Stimulated activated CD4-positive, alpha-beta T cell treated with anti-CD3 and anti-CD28 coated beads, TNF-alpha, amount 100 ng/mL, for 4 hours (primary cell): ENCODE data around the gene STX1B.

Source experiments
- DNase-seq, 3 experiments: peaks; one replicate each; pipeline ENCODE4 v3.0.0-alpha.2; 2020; ENCODE audit warnings: low read depth in 3 of 3

Gene STX1B

DNA sequence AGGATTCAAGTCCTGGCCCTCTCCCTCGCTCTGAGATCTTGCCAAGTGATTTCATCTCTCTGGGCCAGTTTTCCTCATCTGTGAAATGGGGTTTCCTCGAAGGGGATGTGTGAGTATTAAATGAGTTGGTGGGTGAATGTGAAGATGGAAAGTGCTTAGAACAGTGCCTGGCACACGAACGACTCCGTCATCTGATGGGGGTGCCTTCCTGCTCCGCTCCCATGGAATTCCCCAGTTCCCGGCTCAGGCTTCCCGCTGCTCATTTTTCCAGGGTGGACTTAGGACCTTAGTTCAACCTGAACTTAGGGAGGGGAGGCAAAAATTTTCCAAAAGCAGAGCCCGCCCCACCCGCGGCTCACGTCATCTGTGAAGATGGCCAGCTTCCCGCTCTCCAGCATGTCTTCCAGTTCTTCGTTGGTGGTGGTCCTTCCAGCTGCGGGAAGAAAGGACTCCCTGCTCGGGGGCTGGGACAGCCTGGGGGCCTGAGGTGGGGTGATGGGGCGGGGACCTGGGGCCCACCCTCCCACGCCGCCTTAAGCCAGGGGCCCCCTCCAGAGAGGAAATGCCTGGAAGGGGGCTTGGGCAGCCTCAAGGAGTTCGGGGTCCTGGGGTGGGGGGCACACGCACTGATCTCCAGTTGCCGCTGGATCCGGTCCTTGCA is 14.0 kb downstream of the STX1B start:
- DNase-seq, result no peak

DNA sequence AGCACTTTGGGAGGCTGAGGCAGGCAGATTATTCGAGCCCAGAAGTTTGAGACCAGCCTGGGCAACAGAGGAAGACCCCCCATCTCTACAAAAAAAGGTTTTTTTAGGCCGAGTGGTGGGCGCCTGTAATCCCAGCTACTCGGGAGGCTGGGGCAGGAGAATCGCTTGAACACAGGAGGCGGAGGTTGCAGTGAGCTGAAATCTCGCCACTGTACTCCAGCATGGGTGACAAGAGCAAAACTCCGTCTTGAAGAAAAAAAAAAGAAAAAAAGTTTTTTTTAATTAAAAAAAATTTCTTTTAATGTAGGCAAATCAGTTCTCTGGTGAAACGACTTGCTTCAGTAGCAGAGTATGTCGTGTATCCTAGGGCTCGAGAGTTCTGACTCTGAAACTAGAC is 14.5 kb downstream of the STX1B start:
- no peak for DNase-seq

DNA sequence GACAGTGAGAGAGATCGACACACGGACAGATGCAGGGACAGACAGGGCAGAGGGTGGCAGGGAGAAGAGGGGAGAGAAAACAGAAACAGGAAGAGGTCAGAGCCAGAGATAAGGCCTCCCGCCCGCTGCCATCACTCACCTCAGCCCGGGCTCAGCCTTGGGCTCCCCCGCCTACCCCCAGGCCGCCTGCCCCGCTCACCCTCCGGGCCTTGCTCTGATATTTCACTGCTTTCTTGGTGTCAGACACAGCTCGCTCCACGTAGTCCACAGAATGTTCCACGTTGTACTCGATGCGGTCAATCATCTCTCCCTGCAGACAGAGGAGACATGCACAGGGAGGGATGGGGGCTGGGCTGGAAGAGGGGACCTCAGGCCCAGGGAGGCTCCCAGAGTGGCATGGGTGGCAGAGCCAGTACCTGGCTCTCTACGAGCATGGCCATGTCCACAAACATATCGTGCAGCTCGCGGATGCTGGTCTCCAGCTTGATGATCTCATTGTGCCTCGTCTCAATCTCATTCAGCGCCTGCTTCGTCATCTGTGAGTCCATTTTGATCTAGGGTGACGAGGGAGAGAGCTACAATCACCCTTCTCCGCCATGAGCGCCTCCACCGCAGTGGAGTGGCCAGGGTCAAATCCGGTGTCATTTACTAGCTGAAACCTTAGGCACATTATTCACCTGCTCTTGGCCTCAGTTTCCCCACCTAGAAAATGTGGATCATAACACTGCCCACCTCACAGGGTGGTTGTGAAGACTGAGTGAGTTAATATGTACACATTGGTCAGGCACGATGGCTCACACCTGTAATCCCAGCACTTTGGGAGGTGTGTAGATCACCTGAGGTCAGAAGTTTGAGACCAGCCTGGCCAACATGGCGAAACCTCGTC is 17.3 kb downstream of the STX1B start:
- DNase-seq, result no peak

DNA sequence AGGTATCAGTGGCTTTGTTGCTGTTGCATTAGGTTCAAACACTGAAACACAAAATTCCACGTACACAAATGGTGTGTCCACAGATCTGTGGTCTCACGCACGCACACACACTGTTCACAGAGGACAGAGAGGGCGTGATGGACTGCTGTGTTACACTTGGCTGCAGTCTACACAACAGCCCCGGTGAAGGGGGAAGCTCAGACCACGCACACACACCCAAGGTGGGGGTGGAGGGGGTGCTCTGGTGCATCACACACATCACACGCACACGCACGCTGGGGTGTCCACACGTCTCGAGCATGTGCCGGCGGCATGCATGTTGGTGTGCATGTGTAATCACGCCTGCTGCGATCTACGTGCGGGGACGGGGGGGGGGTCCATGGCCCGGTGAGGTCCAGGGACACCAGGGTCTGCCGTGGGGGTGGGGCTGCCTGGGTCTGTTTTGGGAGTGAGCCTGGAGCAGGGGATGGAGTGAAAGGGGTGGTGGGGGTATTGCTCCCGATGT is 18.1 kb downstream of the STX1B start:
- DNase-seq, result no peak

GRCh38 chr16:30991052-30991451 is 19.4 kb downstream of the STX1B start:
- no peak for DNase-seq

DNA sequence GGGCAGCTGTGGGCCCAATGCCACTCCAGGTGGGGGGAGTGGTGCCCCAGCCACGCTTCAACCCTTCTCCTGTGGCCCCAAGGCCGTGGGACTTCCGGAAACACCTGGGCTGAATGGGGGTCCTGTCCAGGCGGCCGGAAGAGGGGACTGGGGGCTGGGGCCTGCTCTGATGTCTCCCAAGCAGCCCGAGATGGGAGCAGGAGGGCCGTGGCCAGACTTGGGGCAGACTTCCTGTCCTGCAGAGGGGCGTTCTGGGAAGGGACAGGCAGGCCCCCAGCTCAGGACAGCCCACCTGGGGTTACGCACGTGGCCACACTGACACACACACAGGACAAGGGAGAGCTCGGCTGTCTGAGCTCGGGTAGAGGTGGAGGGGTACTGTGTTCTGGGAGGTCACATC is 20.3 kb downstream of the STX1B start:
- no peak for DNase-seq

- DNase-seq, result no peak
Observed at GRCh38 chr16:30989469-30990047, 20.9 kb downstream of the STX1B start.

DNA sequence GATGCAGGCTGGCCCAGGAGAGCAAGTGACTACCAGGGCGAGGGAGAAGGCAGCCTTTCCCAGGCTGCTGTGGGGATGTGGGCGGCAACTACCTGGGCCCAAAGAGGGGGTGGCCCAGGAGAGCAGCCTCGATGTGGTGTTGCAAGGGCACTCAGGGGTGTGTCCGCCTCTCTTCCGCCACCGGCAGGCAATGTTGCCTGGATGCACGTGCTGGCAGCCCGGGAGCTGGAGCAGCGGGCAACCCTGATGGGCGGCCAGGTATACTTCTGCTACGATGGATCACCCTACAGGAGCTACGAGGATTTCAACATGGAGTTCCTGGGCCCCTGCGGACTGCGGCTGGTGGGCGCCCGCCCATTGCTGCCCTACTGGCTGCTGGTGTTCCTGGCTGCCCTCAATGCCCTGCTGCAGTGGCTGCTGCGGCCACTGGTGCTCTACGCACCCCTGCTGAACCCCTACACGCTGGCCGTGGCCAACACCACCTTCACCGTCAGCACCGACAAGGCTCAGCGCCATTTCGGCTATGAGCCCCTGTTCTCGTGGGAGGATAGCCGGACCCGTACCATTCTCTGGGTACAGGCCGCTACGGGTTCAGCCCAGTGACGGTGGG is 22.8 kb downstream of the STX1B start:
- DNase-seq, result no peak

- no peak for DNase-seq
Observed at GRCh38 chr16:30986129-30986991, 24.1 kb downstream of the STX1B start.

DNA sequence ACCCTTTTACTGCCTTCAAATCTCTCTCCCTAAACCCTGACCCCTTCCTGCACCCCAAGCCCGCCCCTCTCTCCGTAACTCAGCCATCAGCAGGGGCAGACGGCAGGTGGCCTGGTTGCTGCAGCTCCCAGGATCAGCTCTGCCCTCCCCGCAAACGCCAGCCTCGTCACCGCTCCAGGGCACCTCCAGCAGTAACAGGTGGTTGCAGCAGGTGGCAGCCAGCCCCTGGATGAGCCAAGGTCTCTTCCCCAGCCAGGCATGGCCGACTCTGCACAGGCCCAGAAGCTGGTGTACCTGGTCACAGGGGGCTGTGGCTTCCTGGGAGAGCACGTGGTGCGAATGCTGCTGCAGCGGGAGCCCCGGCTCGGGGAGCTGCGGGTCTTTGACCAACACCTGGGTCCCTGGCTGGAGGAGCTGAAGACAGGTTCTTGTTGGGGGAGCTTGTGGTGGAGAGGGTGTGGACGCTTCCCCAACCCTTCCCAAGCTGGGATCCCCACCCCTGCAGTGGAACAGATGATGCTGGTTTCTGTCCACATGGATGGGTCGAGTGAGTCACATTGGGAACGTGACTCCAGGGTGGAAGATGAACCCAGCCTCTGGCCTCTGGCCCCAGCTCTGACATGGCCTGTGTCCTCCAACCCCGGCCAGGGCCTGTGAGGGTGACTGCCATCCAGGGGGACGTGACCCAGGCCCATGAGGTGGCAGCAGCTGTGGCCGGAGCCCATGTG is 24.9 kb downstream of the STX1B start:
- no peak for DNase-seq

DNA sequence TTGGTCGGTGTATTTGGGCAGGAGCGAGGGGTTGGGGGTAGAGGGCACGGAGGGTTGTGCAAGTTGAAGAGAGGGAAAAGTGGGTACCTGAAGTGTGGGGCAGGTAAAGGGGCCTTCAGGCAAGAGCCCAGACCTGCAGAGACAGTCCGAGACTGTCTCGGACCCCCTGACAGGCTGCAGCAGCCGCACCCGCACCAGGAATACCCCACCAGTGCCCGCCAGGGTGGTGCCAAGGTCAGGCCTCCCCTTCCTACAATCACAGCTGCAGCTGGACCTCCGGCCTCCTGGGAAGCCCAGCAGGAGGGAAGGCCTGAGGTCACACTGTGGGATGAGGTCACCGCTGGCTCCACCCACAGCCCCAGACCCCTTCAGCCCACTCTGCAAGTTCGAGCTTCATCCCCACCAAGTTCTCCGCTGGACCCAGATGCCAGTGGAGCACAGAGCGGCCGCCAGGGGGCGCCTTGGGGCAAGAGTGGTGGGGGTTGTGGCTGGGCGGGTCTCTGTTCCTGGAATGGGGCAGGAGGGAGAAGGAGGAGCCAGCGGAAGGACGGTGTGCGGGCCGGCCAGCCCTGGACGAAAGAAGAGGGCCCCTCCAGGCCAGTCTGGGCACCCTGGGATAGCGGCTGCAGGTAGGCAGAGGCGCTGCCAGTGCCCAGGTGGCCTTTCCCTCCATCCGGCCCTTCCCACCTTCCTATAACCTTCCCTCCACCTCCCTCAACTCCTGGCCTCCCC is 25.6 kb downstream of the STX1B start, which contains the start of gene HSD3B7:
Gene HSD3B7 (plus strand): TSS at position 539 of the 732 bp plus-strand sequence. CDS start 452 bp downstream, outside the sequence.
- peak; percentile 57 to 82 (median 74) for DNase-seq

GRCh38 chr16:30983898-30984610 is 26.4 kb downstream of the STX1B start:
- DNase-seq, result no peak

DNA sequence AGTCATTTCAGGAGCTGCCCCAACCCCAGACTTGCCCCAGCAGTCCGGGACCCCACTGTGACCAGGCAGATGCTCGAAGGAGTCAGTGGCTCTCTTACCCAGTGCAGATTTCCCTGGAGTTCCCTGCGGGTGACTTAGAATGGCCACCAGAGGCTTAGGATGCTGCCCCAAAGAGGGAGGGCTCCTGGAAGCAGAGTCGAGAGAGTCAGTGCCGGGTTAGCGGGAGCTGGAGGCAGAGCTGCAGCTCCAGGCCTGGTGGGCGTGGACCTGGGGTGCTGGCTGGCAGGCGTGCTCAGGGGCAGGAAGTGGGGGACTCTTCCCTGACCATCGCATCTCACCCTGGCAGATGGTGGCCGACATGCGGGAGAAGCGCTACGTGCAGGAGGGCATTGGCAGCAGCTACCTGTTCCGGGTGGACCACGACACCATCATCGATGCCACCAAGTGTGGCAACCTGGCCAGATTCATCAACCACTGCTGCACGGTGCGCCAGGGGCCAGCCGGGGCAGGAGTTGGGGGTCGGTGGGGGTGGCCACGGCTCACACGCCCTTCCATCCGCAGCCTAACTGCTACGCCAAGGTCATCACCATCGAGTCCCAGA is 27.0 kb downstream of the STX1B start:
- no peak for DNase-seq

DNA sequence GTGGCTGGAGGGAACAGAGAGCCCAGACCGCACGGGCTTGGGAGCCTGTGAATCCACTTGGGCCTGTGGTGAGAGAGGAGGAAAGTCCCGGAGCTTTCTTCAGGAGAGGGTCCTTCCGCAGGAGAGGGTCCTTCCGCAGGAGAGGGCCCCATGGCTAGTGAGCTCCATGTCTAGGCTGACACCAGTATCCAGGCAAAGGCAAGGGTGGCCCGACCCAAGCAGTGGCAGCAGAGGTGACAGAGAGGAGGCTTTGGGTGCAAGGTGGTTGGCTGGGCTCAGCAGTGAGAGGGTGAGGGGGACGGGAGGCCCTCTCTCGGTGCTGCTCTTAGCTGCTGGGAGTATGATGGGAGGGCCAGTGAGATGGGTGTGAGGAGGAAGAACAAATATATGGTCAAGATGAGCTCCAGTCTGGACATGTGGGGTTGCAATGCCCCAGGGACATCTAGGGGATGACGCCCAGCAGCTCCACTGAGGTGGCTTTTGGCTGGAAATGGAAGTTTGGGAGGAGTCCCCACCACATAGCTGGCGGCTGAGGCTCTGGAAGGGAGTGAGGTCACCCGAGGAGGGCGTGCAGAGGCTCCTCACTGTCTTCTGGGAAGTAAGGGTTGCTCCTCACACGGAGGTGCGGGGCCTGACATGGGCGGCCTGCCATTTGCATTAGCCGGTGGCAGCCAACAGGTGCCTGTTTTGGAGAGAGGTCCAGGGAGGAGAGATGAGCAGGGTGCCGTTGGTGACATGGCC is 27.7 kb downstream of the STX1B start:
- no peak for DNase-seq

DNA sequence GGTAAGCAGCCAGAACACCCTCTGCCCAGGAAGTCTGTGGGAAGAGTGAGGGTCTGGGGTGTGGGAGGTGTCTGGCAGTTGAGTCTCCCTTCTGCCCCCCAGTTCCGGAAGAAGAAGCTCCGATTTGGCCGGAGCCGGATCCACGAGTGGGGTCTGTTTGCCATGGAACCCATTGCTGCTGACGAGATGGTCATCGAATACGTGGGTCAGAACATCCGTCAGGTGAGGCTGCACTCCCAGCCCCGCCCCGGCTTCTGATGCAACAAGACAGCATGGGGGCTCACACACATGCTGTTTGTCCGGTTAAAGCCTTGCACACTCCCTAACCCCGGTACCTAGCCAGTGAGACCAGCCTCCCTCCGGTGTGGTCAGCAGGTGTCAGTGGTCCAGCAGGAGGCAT is 29.5 kb downstream of the STX1B start:
- no peak for DNase-seq

- DNase-seq, result no peak
Observed at GRCh38 chr16:30980434-30980833, 30.0 kb downstream of the STX1B start.

DNA sequence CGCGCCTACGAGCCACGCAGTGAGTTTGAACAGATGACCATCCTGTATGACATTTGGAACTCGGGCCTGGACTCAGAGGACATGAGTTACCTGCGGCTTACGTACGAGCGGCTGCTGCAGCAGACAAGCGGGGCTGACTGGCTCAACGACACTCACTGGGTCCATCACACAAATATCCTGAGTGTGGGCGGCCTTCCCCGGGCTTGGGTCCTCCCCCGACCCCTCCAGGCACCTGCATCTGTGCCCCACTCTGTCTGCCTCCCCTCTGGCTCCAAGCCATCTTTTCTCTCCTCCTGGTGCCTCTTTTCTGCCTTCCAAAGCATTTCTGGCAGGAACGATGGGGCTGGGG is 30.4 kb downstream of the STX1B start:
- no peak for DNase-seq
